ENCODE results near the gene CDSN. TPM values are rescaled to one million over a fixed set of nuclear protein-coding genes. Genes with fewer than 3 reads are reported as not detected.

Gene CDSN
- total and polyA plus RNA-seq, 2 of the 4 experiments (the other 2 are of a cell fraction), result not detected

GRCh38 chr6:31126396-31127175, 6.3 kb upstream of the CDSN start:
- DNase-seq (no peak), ATAC-seq (ENCODE audit: low read depth) (no peak)
- Histone ChIP-seq H3K9me1 (ENCODE audit: insufficient read depth, low read length) (no peaks in the 10 kb centered on the region), H3K4me3 (ENCODE audit: insufficient read depth, low read depth, low read length) (no peak overlapping the region), H4K20me1 (ENCODE audit: insufficient read depth, low read length) (no peaks in the 10 kb centered on the region; the same call in 1 of the 2 replicates), H3K9me3 (ENCODE audit: control insufficient read depth, insufficient read depth, low read length) (no peaks in the 10 kb centered on the region), H4K5ac (ENCODE audit: low read depth, low read length) (no peak overlapping the region), H4K8ac (ENCODE audit: low read depth in 2 of 2, low read length in 2 of 2) (no peak overlapping the region), H3K79me1 (ENCODE audit: low read depth in 1 of 2, low read length in 2 of 2) (no peaks in the 10 kb centered on the region), H3K23ac (ENCODE audit: low read depth, low read length) (no peak overlapping the region), H3K36me3 (ENCODE audit: control insufficient read depth, insufficient read depth, low read length) (no peaks in the 10 kb centered on the region), H2AK9ac (replicated peaks; ENCODE audit: low read depth, low read length, poor library complexity) (no peak overlapping the region), H3K27me3 (ENCODE audit: control insufficient read depth, insufficient read depth, low read length) (peaks cover 11% of the 10 kb centered on the region), H2AK5ac (ENCODE audit: low read depth, low read length) (no peak overlapping the region), H3K4me2 (ENCODE audit: low read depth, low read length) (no peak overlapping the region), H2BK120ac (ENCODE audit: low read depth, low read length) (no peak overlapping the region), H3K18ac (ENCODE audit: low read depth, low read length) (no peak overlapping the region), H4K91ac (ENCODE audit: insufficient read depth, low read depth, low read length) (no peak overlapping the region), H3K4ac (ENCODE audit: low read depth, low read length) (no peak overlapping the region), H2BK15ac (ENCODE audit: low read depth, low read length) (no peak overlapping the region), H3K14ac (replicated peaks; ENCODE audit: low read depth, low read length) (no peak overlapping the region), H2BK5ac (ENCODE audit: low read depth, low read length, poor library complexity, severe bottlenecking) (no peak overlapping the region), H2AFZ (replicated peaks; ENCODE audit: low read length, poor library complexity) (no peak overlapping the region), H3K56ac (ENCODE audit: extremely low read depth, insufficient read depth, low read length) (no peak overlapping the region), H3K9ac (ENCODE audit: low read depth, low read length) (no peak overlapping the region), H3K4me1 (ENCODE audit: control insufficient read depth, insufficient read depth, low read length) (peaks cover 2% of the 10 kb centered on the region; the same call in 1 of the 2 replicates), H2BK20ac (ENCODE audit: low read depth, low read length) (no peak overlapping the region), H3K27ac (ENCODE audit: insufficient read depth, low read length) (no peak overlapping the region)
- ChIA-PET POLR2A (ENCODE audit: unreplicated experiment) (no interaction called here), CTCF (interaction anchor here (0.8 kb wide), 1 partner anchor 11 kb away, joined by 3 read pairs; no protein-coding TSS in a partner anchor)
- in situ Hi-C loops (cut with MboI; ENCODE audit: low sequenced_read_pairs) (no loop called here), intact Hi-C loops (cut with micrococcal nuclease) (no loop called here), dilution Hi-C loops (cut with HindIII; ENCODE audit: low sequenced_read_pairs, unreplicated experiment) (no loop called here)
- TF ChIP-seq ELK1 (IDR thresholded peaks at IDR 0.05; ENCODE audit: borderline replicate concordance, low read depth, low read length) (no peak), USF2 (IDR thresholded peaks at IDR 0.05; ENCODE audit: low read depth, low read length) (no peak), MAZ (IDR thresholded peaks at IDR 0.05; ENCODE audit: borderline replicate concordance, low read depth, low read length) (no peak), NFE2L2 (IDR thresholded peaks at IDR 0.05; ENCODE audit: low read depth, low read length) (no peak), BHLHE40 (IDR thresholded peaks at IDR 0.05; ENCODE audit: low read depth, low read length) (no peak), FOS (IDR thresholded peaks at IDR 0.05; ENCODE audit: low read depth, low read length) (no peak), CTCF (conservative IDR thresholded peaks at IDR 0.05; ENCODE audit: low read depth, low read length) (no peak), CEBPB (IDR thresholded peaks at IDR 0.05; ENCODE audit: low read depth, low read length) (no peak), RAD21 (IDR thresholded peaks at IDR 0.05; ENCODE audit: low read length) (no peak), CHD1 (IDR thresholded peaks at IDR 0.05; ENCODE audit: low read depth, low read length) (no peak)
- BruUV-seq (replicated peaks), result no TSS peak
- WGBS, 2 experiments (ENCODE audit: extremely low coverage in 2 of 2, insufficient read length in 1 of 2), result 63% methylated on average over 6 of the region's 16 CpGs; no CpG with 5 or more reads in 1 of the 2 experiments
